Regular cardiac myocyte (primary cell): ENCODE results near the gene ZNF566. TPM values are rescaled to one million over a fixed set of nuclear protein-coding genes. Genes with fewer than 3 reads are reported as not detected.

Experiments used
- total RNA-seq: library from RNA; depleted of rRNA; stranded (reverse); fragments of >200 nt; gene quantifications from 2 replicates; pipeline ENCODE4 v1.2.3, GENCODE V29; 2014

Gene ZNF566
- 8.4 and 12.4 TPM in 2 replicates for total RNA-seq

GRCh38 chr19:36489118-36489919 lies at the start of gene ZNF566:
Gene ZNF566 (minus strand): TSS chr19:36489561. CDS start chr19:36476557, 13,004 bp downstream.

DNA sequence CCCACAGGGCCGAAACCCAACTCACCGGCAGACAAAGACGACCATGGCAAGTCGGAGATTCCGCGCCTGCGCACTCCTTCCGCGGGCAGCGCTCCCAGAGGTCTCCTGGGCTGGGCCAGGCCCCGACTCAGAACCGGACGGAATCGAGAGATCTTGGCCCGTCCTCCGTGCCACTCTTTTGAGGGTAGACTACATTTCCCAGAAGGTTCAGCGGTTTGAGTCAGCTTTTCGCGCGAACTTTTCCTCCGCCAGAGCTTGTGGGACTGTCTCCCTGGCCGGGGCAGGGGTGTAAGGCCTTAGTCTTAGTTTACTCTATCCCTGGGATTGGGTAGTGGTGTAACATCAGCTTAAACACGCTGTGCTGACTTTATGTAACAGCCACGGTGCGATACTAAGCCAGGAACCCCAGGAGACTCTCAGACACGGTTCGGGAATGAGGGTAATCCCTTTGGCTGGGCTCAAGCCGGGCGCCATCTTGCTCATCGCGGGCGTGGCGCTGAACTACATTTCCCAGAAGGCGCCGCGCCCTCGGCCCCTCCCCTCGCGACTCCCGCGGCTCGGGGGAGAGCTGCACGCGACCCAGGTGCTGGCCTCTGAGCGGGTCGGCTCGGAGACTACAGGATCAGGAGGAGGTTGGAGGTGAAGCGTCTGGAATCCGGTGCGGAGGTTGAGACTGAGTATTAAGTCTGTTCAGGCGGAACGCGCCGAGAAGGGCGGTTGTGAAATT lies 39.0 kb upstream of the ZNF566 start, which contains the start of gene ZNF260:
ZNF260 (minus strand) TSS at position 78 of the 727 bp plus-strand sequence. CDS start 13,033 bp downstream, outside the sequence.

DNA sequence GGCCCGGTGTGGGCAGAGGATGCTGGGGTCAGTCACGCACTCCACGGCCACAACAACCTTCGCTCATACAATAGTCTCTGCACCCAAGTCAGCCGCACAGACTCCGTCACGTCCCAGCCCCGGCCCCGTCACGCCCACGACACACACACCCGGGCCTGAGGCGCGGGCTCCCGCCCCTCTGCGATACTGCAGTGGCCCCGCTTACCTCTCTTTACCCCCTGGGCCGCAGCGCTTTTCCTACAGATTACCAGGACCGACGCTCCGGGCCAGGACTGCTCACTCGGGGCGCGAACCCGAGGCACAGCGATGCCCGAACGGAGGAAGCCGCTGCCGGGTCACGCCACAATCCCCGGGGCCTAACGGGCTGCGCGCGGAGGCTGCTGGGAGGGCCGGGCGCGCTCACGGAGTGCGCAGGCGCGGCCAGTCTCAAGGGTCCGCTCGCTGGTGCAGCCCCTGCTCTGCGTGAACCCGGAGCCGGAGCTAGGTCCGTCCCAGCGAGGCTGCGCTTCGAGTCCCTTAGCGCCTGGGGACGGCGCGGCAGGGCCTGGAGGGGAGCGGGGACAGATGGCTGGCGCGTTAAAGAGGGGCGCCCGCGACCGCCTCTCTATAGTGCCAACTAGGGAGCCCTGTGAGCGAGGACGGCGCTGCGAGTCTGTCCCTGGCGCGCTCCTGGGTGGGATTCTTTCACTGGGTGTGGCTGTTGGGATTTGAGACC lies 70.9 kb downstream of the ZNF566 start, which contains the start of gene ZFP82:
ZFP82 (minus strand) TSS at position 358 of the 715 bp plus-strand sequence. CDS start 8,855 bp downstream, outside the sequence.

Other genes starting within 250 kb of the ZNF566 start
- gene ZFP14, start 110.4 kb downstream of the ZNF566 start, total RNA-seq, result 1.9 and 5.1 TPM in 2 replicates
- 7.7 and 10.1 TPM in 2 replicates for gene ZFP82, start 70.9 kb downstream of the ZNF566 start, total RNA-seq
- gene ZNF260, start 38.7 kb upstream of the ZNF566 start, total RNA-seq, result 9.2 and 15.5 TPM in 2 replicates
- 8.6 and 11.6 TPM in 2 replicates for gene ZNF529, start 83.7 kb upstream of the ZNF566 start, total RNA-seq
- 3.8 and 10.7 TPM in 2 replicates for gene ZNF382, start 115.8 kb upstream of the ZNF566 start, total RNA-seq
- gene ZNF461, start 177.3 kb upstream of the ZNF566 start, total RNA-seq, result 11.3 and 12.5 TPM in 2 replicates
- 5.6 and 5.9 TPM in 2 replicates for gene ZNF567, start 198.1 kb upstream of the ZNF566 start, total RNA-seq